Measurements from ENCODE around the gene PRPF6. TPM values are rescaled to one million over a fixed set of nuclear protein-coding genes. Genes with fewer than 3 reads are reported as not detected.

PRPF6 gene
- total RNA-seq, 1 donor from 2014 or later: 60.4 TPM

GRCh38 chr20:64067733-64068307 lies 86.9 kb downstream of the PRPF6 start:
- DNase-seq (ENCODE audit: low spot score): no peak
- intact Hi-C loops (cut with DNase I): no loop called here
- ATAC-seq: no peak

GRCh38 chr20:64068386-64069208 lies 87.7 kb downstream of the PRPF6 start:
- DNase-seq (ENCODE audit: low spot score) (no peak), ATAC-seq (no peak)
- intact Hi-C loops (cut with DNase I): no loop called here

GRCh38 chr20:64069209-64069613 lies 88.3 kb downstream of the PRPF6 start:
- intact Hi-C loops (cut with DNase I): no loop called here
- DNase-seq (ENCODE audit: low spot score) (no peak), ATAC-seq (no peak)

- no peak for DNase-seq (ENCODE audit: low spot score)
- intact Hi-C loops (cut with DNase I): no loop called here
- no peak for ATAC-seq
These were observed 88.8 kb downstream of the PRPF6 start for GRCh38 chr20:64069614-64070243.

- ATAC-seq: no peak
- no peak for DNase-seq (ENCODE audit: low spot score)
- intact Hi-C loops (cut with DNase I): no loop called here
These were observed 89.5 kb downstream of the PRPF6 start for GRCh38 chr20:64070244-64070993.

- no peak for ATAC-seq
- intact Hi-C loops (cut with DNase I): no loop called here
These were observed 90.7 kb downstream of the PRPF6 start for GRCh38 chr20:64071341-64072332.

GRCh38 chr20:64072498-64073063 lies 91.6 kb downstream of the PRPF6 start:
- DNase-seq (ENCODE audit: low spot score) (no peak), ATAC-seq (no peak)
- intact Hi-C loops (cut with DNase I): no loop called here

More at GRCh38 chr20:64071341-64072332, 90.7 kb downstream of the PRPF6 start:
- no peak for DNase-seq (ENCODE audit: low spot score)

GRCh38 chr20:64073476-64074183 lies 92.7 kb downstream of the PRPF6 start:
- ATAC-seq: no peak
- intact Hi-C loops (cut with DNase I): no loop called here
- DNase-seq (ENCODE audit: low spot score): no peak

- DNase-seq (ENCODE audit: low spot score) (no peak), ATAC-seq (no peak)
- intact Hi-C loops (cut with DNase I): no loop called here
These were observed 93.4 kb downstream of the PRPF6 start for GRCh38 chr20:64074184-64074789.

- intact Hi-C loops (cut with DNase I): no loop called here
- ATAC-seq: no peak
- no peak for DNase-seq (ENCODE audit: low spot score)
These were observed 94.0 kb downstream of the PRPF6 start for GRCh38 chr20:64074963-64075362.

GRCh38 chr20:64075556-64075955 lies 94.6 kb downstream of the PRPF6 start:
- ATAC-seq: no peak
- intact Hi-C loops (cut with DNase I): no loop called here
- no peak for DNase-seq (ENCODE audit: low spot score)

- DNase-seq (ENCODE audit: low spot score): no peak
- intact Hi-C loops (cut with DNase I): no loop called here
- ATAC-seq: no peak
These were observed 95.4 kb downstream of the PRPF6 start for GRCh38 chr20:64076061-64076997.

GRCh38 chr20:64077094-64077493 lies 96.2 kb downstream of the PRPF6 start:
- DNase-seq (ENCODE audit: low spot score) (no peak), ATAC-seq (no peak)
- intact Hi-C loops (cut with DNase I): no loop called here

GRCh38 chr20:64077541-64077875 lies 96.6 kb downstream of the PRPF6 start:
- ATAC-seq (no peak), DNase-seq (ENCODE audit: low spot score) (no peak)
- intact Hi-C loops (cut with DNase I): no loop called here

- no peak for DNase-seq (ENCODE audit: low spot score)
- no peak for ATAC-seq
- intact Hi-C loops (cut with DNase I): loop anchor here (1.0 kb wide), 1 partner anchor 31 kb away; no protein-coding TSS in a partner anchor
These were observed 97.1 kb downstream of the PRPF6 start for GRCh38 chr20:64077876-64078551.

- intact Hi-C loops (cut with DNase I): loop anchor here (1.0 kb wide), 1 partner anchor 32 kb away; no protein-coding TSS in a partner anchor
- no peak for ATAC-seq
- no peak for DNase-seq (ENCODE audit: low spot score)
These were observed 98.0 kb downstream of the PRPF6 start for GRCh38 chr20:64078934-64079272.

Measured in sciatic nerve (tissue), 2 donors.